HG03354 (cell line): Measurements from ENCODE around the gene SNX27.

Source experiments
- ATAC-seq: cut with Tn5 transposase; IDR thresholded peaks from one replicate; pipeline ENCODE4 v1.9.1; 2021; ENCODE audit warnings: mild to moderate bottlenecking; ENCODE audit not compliant: unreplicated experiment, poor library complexity, severe bottlenecking

Gene SNX27

GRCh38 chr1:151611832-151612500 lies at the start of gene SNX27:
Gene SNX27, plus strand, starts transcription at chr1:151612050. Its CDS starts 152 bp downstream, at chr1:151612202.
- peak; percentile 95 for ATAC-seq

GRCh38 chr1:151562661-151563060 lies 49.2 kb upstream of the SNX27 start:
- no peak for ATAC-seq

GRCh38 chr1:151563376-151563775 lies 48.5 kb upstream of the SNX27 start:
- no peak for ATAC-seq

DNA sequence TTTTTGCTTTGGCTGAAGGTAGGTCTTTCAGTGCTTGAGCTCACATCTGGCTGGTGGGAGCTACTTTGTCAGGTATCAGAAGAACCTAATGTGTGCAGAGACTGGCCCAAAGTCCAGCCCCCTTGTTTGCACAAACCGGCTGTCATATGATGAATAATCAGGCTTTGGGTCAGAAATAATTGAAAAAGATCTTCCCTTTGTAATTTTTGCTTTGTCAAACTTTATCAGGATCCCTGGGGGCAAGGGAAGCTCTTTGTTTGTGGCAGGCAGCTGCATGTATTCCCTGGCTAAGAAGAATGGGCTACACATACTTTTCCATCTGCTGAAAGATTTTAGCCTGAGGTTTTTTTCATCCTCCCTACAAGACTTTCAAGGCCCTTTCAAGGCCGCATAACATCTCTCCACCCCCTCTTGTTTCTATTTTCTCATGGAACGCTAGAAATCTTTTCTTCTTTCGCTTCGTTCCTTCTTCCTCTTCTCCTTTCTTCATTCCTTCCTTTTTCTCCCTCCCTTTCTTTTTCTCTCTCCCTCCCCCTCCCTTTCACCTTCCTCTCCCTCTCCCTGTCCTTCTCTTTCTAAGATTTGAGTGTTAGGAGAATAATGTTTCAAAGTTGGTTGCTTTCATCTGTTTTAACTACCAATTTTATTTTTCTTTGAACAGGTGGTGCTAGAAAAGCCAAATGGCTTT lies 46.2 kb upstream of the SNX27 start:
- ATAC-seq = no peak

- ATAC-seq = no peak
These were observed 43.2 kb upstream of the SNX27 start for GRCh38 chr1:151568626-151569088.

DNA sequence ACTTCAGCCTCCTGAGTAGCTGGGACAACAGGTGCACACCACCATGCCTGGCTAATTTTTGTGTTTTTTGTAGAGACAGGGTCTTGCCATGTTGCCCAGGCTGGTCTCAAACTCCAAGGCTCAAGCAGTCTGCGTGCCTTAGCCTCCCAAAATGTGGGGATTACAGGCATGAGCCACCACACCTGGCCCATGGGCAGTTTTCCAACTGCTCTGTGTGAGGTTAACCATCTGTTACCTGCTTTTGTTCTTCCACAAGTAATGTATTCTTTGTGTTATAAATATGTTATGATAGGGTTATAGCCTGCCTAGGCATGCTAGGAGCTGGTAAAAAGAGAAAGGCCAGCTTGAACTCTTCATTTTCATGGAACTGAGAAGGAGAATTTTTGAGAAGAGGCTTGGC lies 41.0 kb upstream of the SNX27 start:
- no peak for ATAC-seq

- ATAC-seq = no peak
These were observed 37.0 kb upstream of the SNX27 start for GRCh38 chr1:151574575-151575529.

- ATAC-seq = no peak
These were observed 34.7 kb upstream of the SNX27 start for GRCh38 chr1:151577173-151577572.

GRCh38 chr1:151578941-151579340 lies 32.9 kb upstream of the SNX27 start:
- no peak for ATAC-seq

DNA sequence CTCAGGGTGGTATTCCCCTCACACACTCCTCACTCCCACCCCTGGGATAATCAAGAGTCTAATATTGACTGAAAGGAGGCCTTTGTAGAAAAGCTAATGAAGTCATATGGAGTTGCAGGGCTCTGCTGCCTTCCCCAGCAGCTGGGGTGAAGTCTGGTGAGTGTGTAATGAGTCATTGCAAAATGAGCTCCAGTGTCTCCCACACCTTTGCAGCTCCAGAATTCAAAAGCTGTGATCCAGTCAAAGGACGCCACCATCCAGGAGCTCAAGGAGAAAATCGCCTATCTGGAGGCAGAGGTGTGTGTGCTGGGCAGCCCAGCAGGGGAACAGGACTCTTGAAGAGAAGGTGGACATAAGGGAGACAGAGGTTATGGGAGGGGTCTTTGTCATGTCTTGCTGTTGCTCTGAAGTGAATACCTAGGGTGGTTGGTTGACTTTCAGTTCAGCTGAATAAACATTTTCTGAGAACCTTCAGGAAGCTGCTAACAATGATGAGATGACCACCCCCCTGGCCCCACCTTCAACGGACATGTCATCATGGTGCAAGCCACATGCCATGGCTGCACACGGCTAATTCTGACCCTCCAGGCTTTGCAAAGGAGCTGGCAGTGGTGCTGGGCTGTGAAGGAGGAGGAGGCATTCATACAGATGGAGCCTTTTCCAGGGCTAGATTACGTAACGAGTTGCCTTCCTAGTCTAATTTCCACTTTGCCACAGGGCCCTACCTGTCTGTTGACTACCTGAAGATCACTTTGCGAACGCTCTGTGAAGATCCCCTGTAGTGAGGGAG lies 32.2 kb upstream of the SNX27 start:
- ATAC-seq = no peak

- ATAC-seq = no peak
These were observed 30.4 kb upstream of the SNX27 start for GRCh38 chr1:151581451-151581850.

- ATAC-seq = no peak
These were observed 29.9 kb upstream of the SNX27 start for GRCh38 chr1:151581921-151582320.

DNA sequence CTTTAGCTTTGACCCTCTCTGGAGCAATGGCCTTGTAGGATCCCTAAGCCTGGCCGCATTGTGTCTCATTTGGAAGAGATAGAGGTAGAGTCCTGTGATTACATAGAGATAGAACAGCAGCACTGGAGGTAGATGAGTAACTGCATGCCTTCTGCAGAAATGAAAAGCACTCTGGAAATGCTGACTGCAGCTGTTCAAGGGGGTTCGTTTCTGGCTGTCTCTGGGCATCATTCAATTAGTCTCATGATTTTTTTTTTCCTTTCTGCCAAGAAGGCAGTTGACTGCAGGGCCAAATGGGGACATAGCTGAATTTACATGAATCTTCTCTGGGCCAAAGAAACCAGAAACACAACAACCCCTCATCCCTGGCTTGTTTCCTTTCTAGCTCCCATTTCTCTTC lies 28.1 kb upstream of the SNX27 start:
- no peak for ATAC-seq

DNA sequence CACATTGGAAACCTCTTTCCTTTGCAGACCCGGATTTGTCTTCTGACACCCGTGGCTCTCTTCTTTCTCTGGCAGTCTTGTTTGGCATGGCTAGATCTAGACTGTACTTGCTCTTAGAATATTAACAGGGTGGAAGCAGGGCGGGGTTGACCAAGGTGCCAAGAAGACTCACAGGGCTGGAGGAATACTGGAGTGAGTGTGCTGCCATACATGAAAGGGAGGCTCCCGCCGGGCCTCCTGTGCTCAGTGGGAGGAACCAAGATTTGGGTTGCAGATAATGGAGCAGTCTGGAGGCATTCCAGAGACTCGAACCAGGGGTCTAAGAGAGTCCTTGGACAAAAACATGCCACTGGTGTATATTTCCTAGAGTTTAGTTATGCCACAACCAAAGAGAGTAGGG lies 27.6 kb upstream of the SNX27 start:
- ATAC-seq = no peak

DNA sequence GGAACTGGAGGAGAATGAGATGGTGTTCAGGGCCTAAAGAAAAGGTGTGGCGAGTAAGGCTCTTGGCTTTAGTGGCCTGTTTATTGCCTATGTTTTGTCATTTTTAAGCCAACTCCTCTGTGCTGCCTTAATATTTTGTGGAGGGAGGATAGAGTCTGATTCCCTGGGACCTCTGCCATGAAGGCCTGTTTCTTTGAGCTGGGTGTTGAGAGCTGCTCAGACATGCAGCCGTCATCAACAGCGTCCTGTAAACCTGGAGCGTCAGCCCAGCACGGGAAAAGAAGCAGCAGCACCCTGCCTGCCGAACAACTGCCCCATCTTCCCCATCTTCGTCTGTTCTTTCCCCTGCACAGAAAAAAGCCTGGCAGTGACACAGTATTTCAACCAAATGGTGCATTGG lies 27.1 kb upstream of the SNX27 start:
- no peak for ATAC-seq

GRCh38 chr1:151585622-151586021 lies 26.2 kb upstream of the SNX27 start:
- no peak for ATAC-seq

GRCh38 chr1:151590961-151591360 lies 20.9 kb upstream of the SNX27 start:
- ATAC-seq = no peak

GRCh38 chr1:151593730-151594129 lies 18.1 kb upstream of the SNX27 start:
- no peak for ATAC-seq

DNA sequence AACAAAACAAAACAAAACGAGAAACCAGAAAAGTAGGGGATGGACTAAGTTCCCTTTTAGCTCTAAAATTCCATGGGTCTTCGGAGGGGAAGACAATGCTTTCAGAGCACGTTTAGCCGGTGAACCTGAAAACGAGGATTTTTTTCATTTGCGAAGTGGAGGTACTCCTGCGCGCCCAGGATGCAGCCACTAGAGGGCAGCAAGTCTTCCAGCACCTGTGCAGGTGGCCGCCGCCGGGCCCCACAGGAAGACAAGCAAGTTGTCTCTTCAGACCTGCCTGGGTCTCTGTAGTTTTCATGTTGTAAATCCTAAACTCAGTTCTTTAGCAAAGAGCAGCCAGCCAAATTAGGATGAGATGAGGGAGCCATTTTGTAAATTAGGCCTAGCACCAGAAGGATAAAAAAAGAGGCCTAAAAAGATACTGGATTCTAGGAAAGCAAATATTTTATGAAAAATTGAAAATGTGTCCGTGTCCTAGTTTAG lies 17.7 kb upstream of the SNX27 start:
- ATAC-seq = peak; percentile 51
